Body of pancreas (tissue), 4 donors: ENCODE measurements around the gene LSMEM2. TPM values are rescaled to one million over a fixed set of nuclear protein-coding genes. Genes with fewer than 3 reads are reported as not detected.
A peak's percentile ranks its signal among the peaks of the same experiment; 100 is the strongest.

ENCODE experiments used
- ATAC-seq: fragments of 150-250 bp; one replicate; pipeline ENCODE4 v1.9.1; 2016
- DNase-seq, 4 donors: peaks; one replicate each; pipeline ENCODE4 v3.0.0-alpha.2; 2019
- H3K27ac ChIP-seq, 4 donors: fragments of 200-600 bp; sonication (generic); 1 replicate in 3 of 4; 2 replicates in 1 of 4; pipeline versions ENCODE4 v1.5.1 to v1.6.1; 2016 to 2019; ENCODE audit warnings: mild to moderate bottlenecking in 1 of 4, mixed read lengths in 1 of 4, moderate library complexity in 1 of 4
- H3K27me3 ChIP-seq, 2 donors: fragments of 200-600 bp; sonication (generic); one replicate each; pipeline ENCODE4 v1.6.0; 2016; ENCODE audit warnings: mild to moderate bottlenecking in 1 of 2
- H3K36me3 ChIP-seq, 2 donors: fragments of 200-600 bp; sonication (generic); replicated peaks in 1 of 2; 2 replicates each; pipeline ENCODE4 v1.5.1; 2016; ENCODE audit warnings: low read depth in 2 of 2; ENCODE audit not compliant: insufficient read depth in 1 of 2
- H3K4me1 ChIP-seq: fragments of 200-600 bp; sonication (generic); one replicate; pipeline ENCODE4 v1.6.0; 2016
- H3K4me3 ChIP-seq, 2 donors: fragments of 200-600 bp; sonication (generic); 1 replicate in 1 of 2; 2 replicates in 1 of 2; pipeline ENCODE4 v1.5.1; 2016 to 2019
- H3K9me3 ChIP-seq, 3 donors: fragments of 200-600 bp; sonication (generic); 1 replicate in 2 of 3; 2 replicates in 1 of 3; pipeline ENCODE4 v1.5.1; 2016
- CTCF ChIP-seq, 7 experiments: fragments of 450-650 bp in 4 of 7; fragments of 200-600 bp in 3 of 7; sonication (generic) in 3 of 7; IDR thresholded peaks; one replicate each; pipeline ENCODE4 v1.5.1; 2016 to 2019; ENCODE audit warnings: antibody characterized with exemption in 7 of 7
- POLR2A ChIP-seq, 3 donors: fragments of 450-650 bp; IDR thresholded peaks; one replicate each; pipeline ENCODE4 v1.6.1; 2016; ENCODE audit warnings: antibody characterized with exemption in 3 of 3, mild to moderate bottlenecking in 2 of 3
- WGBS, 2 donors: methylation state at CpG; one replicate each; pipeline ENCODE4 v1.1.5; 2017; 5-methylcytosine and 5-hydroxymethylcytosine counted together
- intact Hi-C: fragments of 100-400 bp; cut with DNase I; formaldehyde crosslinking; loops from one replicate; pipeline ENCODE4 v1.15.1; 2023
- total RNA-seq, 2 donors: library from RNA; depleted of rRNA; stranded (reverse); fragments of >200 nt; gene quantifications; one replicate each; pipeline ENCODE4 v1.1.0, GENCODE V29; 2016

Gene LSMEM2
- total RNA-seq, 2 donors from 2014 or later = not detected

- Histone ChIP-seq H3K27me3 (no peaks in the 10 kb centered on the region), H3K36me3 (no peaks in the 10 kb centered on the region), H3K4me1 (peaks cover 30% of the 10 kb centered on the region), H3K9me3 (no peaks in the 10 kb centered on the region), H3K4me3 (no peak overlapping the region), H3K27ac (no peak overlapping the region)
- DNase-seq = no peak
- no peak for TF ChIP-seq POLR2A (IDR thresholded peaks at IDR 0.05)
- no peak for TF ChIP-seq CTCF (IDR thresholded peaks at IDR 0.05)
- 69 to 71% methylated on average over 5 of the region's 5 CpGs for WGBS, 2 donors
- intact Hi-C loops = loop anchor here (5.0 kb wide), 1 partner anchor 41 kb away; no protein-coding TSS in a partner anchor
- ATAC-seq = no peak
Measured at GRCh38 chr3:50231581-50231980, 47.3 kb upstream of the LSMEM2 start.

GRCh38 chr3:50232303-50232702, 46.6 kb upstream of the LSMEM2 start:
- H3K9me3 ChIP-seq = no peaks in the 10 kb centered on the region
- H3K4me1 ChIP-seq = peaks cover 30% of the 10 kb centered on the region
- TF ChIP-seq CTCF (IDR thresholded peaks at IDR 0.05) (no peak), POLR2A (IDR thresholded peaks at IDR 0.05) (no peak)
- no peak overlapping the region for H3K27ac ChIP-seq
- DNase-seq (no peak), ATAC-seq (no peak)
- H3K4me3 ChIP-seq = no peak overlapping the region
- intact Hi-C loops = loop anchor here (5.0 kb wide), 1 partner anchor 40 kb away; no protein-coding TSS in a partner anchor
- no peaks in the 10 kb centered on the region for H3K36me3 ChIP-seq
- 49 to 51% methylated on average over 3 of the region's 3 CpGs for WGBS, 2 donors
- no peaks in the 10 kb centered on the region for H3K27me3 ChIP-seq

GRCh38 chr3:50233176-50233575, 45.7 kb upstream of the LSMEM2 start:
- no peaks in the 10 kb centered on the region for H3K36me3 ChIP-seq
- 81 to 90% methylated on average over 4 of the region's 4 CpGs for WGBS, 2 donors
- peaks cover 34% of the 10 kb centered on the region for H3K4me1 ChIP-seq
- ATAC-seq (no peak), DNase-seq (peak in 1 of 4 donors; percentile 40)
- H3K27me3 ChIP-seq = no peaks in the 10 kb centered on the region
- H3K9me3 ChIP-seq = no peaks in the 10 kb centered on the region
- no peak overlapping the region for H3K27ac ChIP-seq
- TF ChIP-seq POLR2A (IDR thresholded peaks at IDR 0.05) (no peak), CTCF (IDR thresholded peaks at IDR 0.05) (no peak)
- no peak overlapping the region for H3K4me3 ChIP-seq
- intact Hi-C loops = loop anchor here (5.0 kb wide), 1 partner anchor 39 kb away; no protein-coding TSS in a partner anchor

GRCh38 chr3:50235716-50236483, 43.0 kb upstream of the LSMEM2 start, which contains the start of gene GNAI2:
GNAI2 (plus strand) TSS chr3:50236204; CDS start chr3:50236336, 132 bp downstream.
- peak; percentile 63 to 91 (median 75) for TF ChIP-seq POLR2A (IDR thresholded peaks at IDR 0.05)
- peak in 1 of 7 experiments; percentile 4 for TF ChIP-seq CTCF (IDR thresholded peaks at IDR 0.05)
- Histone ChIP-seq H3K27me3 (no peaks in the 10 kb centered on the region), H3K4me1 (peaks cover 50% of the 10 kb centered on the region), H3K4me3 (peak within 1 kb of the TSS; percentile 43 to 51), H3K36me3 (no peaks in the 10 kb centered on the region), H3K27ac (peak within 1 kb of the TSS; percentile 76 to 91 (median 85)), H3K9me3 (no peaks in the 10 kb centered on the region)
- DNase-seq (peak; percentile 98 to 99 (median 99)), ATAC-seq (peak; percentile 92)
- WGBS, 2 donors = 0 to 1% methylated on average over 17 to 62 of the region's 75 CpGs
- intact Hi-C loops = no loop called here
